ENCODE results near the gene PLEKHG2.
A peak's percentile ranks its signal among the peaks of the same experiment; 100 is the strongest.
"Not testable (repeated sequence)": the region's sequence is repeated elsewhere in the genome, so short reads cannot be mapped to it uniquely, and the experiment has no call there.

PLEKHG2 gene

GRCh38 chr19:39412100-39412866 is at the start of gene PLEKHG2:
PLEKHG2 (plus strand) TSS chr19:39412669; CDS start chr19:39414087, 1,418 bp downstream.
- DNase-seq = peak; percentile 100

GRCh38 chr19:39362682-39363657 is 49.5 kb upstream of the PLEKHG2 start:
- DNase-seq = no peak

- DNase-seq = no peak
Observed at GRCh38 chr19:39363901-39364457, 48.5 kb upstream of the PLEKHG2 start.

GRCh38 chr19:39365531-39365930 is 46.9 kb upstream of the PLEKHG2 start:
- DNase-seq = no peak

- no peak for DNase-seq
Observed at GRCh38 chr19:39369200-39369599, 43.3 kb upstream of the PLEKHG2 start.

- no peak for DNase-seq
Observed at GRCh38 chr19:39370735-39371134, 41.7 kb upstream of the PLEKHG2 start.

- no peak for DNase-seq
Observed at GRCh38 chr19:39372047-39372802, 40.2 kb upstream of the PLEKHG2 start.

GRCh38 chr19:39372941-39373340 is 39.5 kb upstream of the PLEKHG2 start:
- no peak for DNase-seq

- no peak for DNase-seq
Observed at GRCh38 chr19:39375929-39376328, 36.5 kb upstream of the PLEKHG2 start.

- no peak for DNase-seq
Observed at GRCh38 chr19:39377373-39378362, 34.8 kb upstream of the PLEKHG2 start.

GRCh38 chr19:39379366-39379765 is 33.1 kb upstream of the PLEKHG2 start:
- not testable (repeated sequence) for DNase-seq

- no peak for DNase-seq
Observed at GRCh38 chr19:39379865-39380396, 32.5 kb upstream of the PLEKHG2 start.

- DNase-seq = no peak
Observed at GRCh38 chr19:39380521-39381502, 31.7 kb upstream of the PLEKHG2 start.

- no peak for DNase-seq
Observed at GRCh38 chr19:39381910-39382611, 30.4 kb upstream of the PLEKHG2 start.

GRCh38 chr19:39382991-39383828 is 29.3 kb upstream of the PLEKHG2 start:
- no peak for DNase-seq

GRCh38 chr19:39384839-39385568 is 27.5 kb upstream of the PLEKHG2 start:
- no peak for DNase-seq

- no peak for DNase-seq
Observed at GRCh38 chr19:39385629-39386411, 26.6 kb upstream of the PLEKHG2 start.
